H9 (cell line): ENCODE measurements around the gene COMMD1. TPM values are rescaled to one million over a fixed set of nuclear protein-coding genes. Genes with fewer than 3 reads are reported as not detected.

Source experiments
- DNase-seq: peaks from one replicate; pipeline ENCODE4 v3.0.0-alpha.2; 2017
- H2AFZ ChIP-seq: one replicate; pipeline ENCODE4 v1.6.1; 2013; ENCODE audit warnings: mild to moderate bottlenecking, low read length, control low read depth, moderate library complexity
- H2AK5ac ChIP-seq: 2 replicates; pipeline ENCODE4 v1.6.1; 2013; ENCODE audit warnings: low read length, control low read depth, mixed read lengths; ENCODE audit not compliant: insufficient read length
- H2BK120ac ChIP-seq: one replicate; pipeline ENCODE4 v1.6.1; 2013; ENCODE audit warnings: low read depth, mild to moderate bottlenecking, low read length, control low read depth, inconsistent platforms; ENCODE audit not compliant: poor library complexity, severe bottlenecking
- H2BK12ac ChIP-seq: 2 replicates; pipeline ENCODE4 v1.6.1; 2013; ENCODE audit warnings: low read length, control low read depth, mixed read lengths, low read depth; ENCODE audit not compliant: insufficient read length
- H2BK15ac ChIP-seq: 2 replicates; pipeline ENCODE4 v1.6.1; 2013; ENCODE audit warnings: low read depth, low read length, control low read depth
- H2BK20ac ChIP-seq: one replicate; pipeline ENCODE4 v1.6.1; 2013; ENCODE audit warnings: low read depth, mild to moderate bottlenecking, low read length, control low read depth, inconsistent platforms; ENCODE audit not compliant: poor library complexity, severe bottlenecking
- H2BK5ac ChIP-seq: 2 replicates; pipeline ENCODE4 v1.6.1; 2013; ENCODE audit warnings: low read length, control low read depth, mixed read lengths; ENCODE audit not compliant: insufficient read length
- H3K14ac ChIP-seq: 2 replicates; pipeline ENCODE4 v1.6.1; 2013; ENCODE audit warnings: low read length, control low read depth; ENCODE audit not compliant: insufficient read depth
- H3K18ac ChIP-seq: 2 replicates; pipeline ENCODE4 v1.6.1; 2013; ENCODE audit warnings: low read depth, mild to moderate bottlenecking, mixed read lengths, low read length, control low read depth; ENCODE audit not compliant: insufficient read length
- H3K23ac ChIP-seq: 2 replicates; pipeline ENCODE4 v1.6.1; 2013; ENCODE audit warnings: low read length, control low read depth, mixed read lengths, low read depth; ENCODE audit not compliant: insufficient read length
- H3K23me2 ChIP-seq: 2 replicates; pipeline ENCODE4 v1.6.1; 2013; ENCODE audit warnings: low read depth, mild to moderate bottlenecking, mixed read lengths, low read length, control low read depth; ENCODE audit not compliant: insufficient read length, poor library complexity, severe bottlenecking
- H3K27ac ChIP-seq: 2 replicates; pipeline ENCODE4 v1.5.1; 2013; ENCODE audit warnings: low read length, control low read depth, mixed read lengths, low read depth; ENCODE audit not compliant: insufficient read length
- H3K27me3 ChIP-seq: 2 replicates; pipeline ENCODE4 v1.6.1; 2013; ENCODE audit warnings: low read length, control low read depth, inconsistent platforms; ENCODE audit not compliant: insufficient read depth
- H3K4ac ChIP-seq: 2 replicates; pipeline ENCODE4 v1.6.1; 2013; ENCODE audit warnings: low read depth, mild to moderate bottlenecking, control low read depth, inconsistent platforms, low read length, moderate library complexity
- H3K4me1 ChIP-seq: 2 replicates; pipeline ENCODE4 v1.6.1; 2013; ENCODE audit warnings: low read length, control low read depth, inconsistent platforms; ENCODE audit not compliant: insufficient read depth
- H3K4me2 ChIP-seq: 2 replicates; pipeline ENCODE4 v1.6.1; 2013; ENCODE audit warnings: low read length, control low read depth, mixed read lengths; ENCODE audit not compliant: insufficient read length, insufficient read depth
- H3K56ac ChIP-seq: 2 replicates; pipeline ENCODE4 v1.6.1; 2013; ENCODE audit warnings: low read depth, mild to moderate bottlenecking, mixed read lengths, low read length, control low read depth; ENCODE audit not compliant: insufficient read length
- H3K79me1 ChIP-seq: 2 replicates; pipeline ENCODE4 v1.6.1; 2013; ENCODE audit warnings: low read depth, mild to moderate bottlenecking, moderate library complexity, low read length, control low read depth, inconsistent platforms; ENCODE audit not compliant: insufficient read depth, poor library complexity, severe bottlenecking
- H3K79me2 ChIP-seq: 2 replicates; pipeline ENCODE4 v1.6.1; 2013; ENCODE audit warnings: low read length, control low read depth, inconsistent platforms; ENCODE audit not compliant: insufficient read depth
- H3K9ac ChIP-seq: 2 replicates; pipeline ENCODE4 v1.6.1; 2013; ENCODE audit warnings: low read length, control low read depth, mixed read lengths; ENCODE audit not compliant: insufficient read length; ENCODE audit errors: extremely low read depth
- H3K9me3 ChIP-seq: one replicate; pipeline ENCODE4 v1.6.1; 2013; ENCODE audit warnings: low read depth, low read length, inconsistent platforms; ENCODE audit not compliant: control insufficient read depth
- H3T11ph ChIP-seq: one replicate; pipeline ENCODE4 v1.6.1; 2013; ENCODE audit warnings: mild to moderate bottlenecking, low read length, control low read depth, inconsistent platforms
- H4K20me1 ChIP-seq: one replicate; pipeline ENCODE4 v1.6.1; 2013; ENCODE audit not compliant: control insufficient read depth, insufficient read length, insufficient read depth
- H4K5ac ChIP-seq: 2 replicates; pipeline ENCODE4 v1.6.1; 2013; ENCODE audit warnings: low read depth, mild to moderate bottlenecking, mixed read lengths, low read length, control low read depth; ENCODE audit not compliant: insufficient read length
- H4K8ac ChIP-seq: replicated peaks from 2 replicates; pipeline ENCODE4 v1.6.1; 2013; ENCODE audit warnings: low read length, control low read depth, mixed read lengths, low read depth; ENCODE audit not compliant: insufficient read length
- H4K91ac ChIP-seq: 2 replicates; pipeline ENCODE4 v1.6.1; 2013; ENCODE audit warnings: low read depth, mild to moderate bottlenecking, moderate library complexity, mixed read lengths, low read length, control low read depth; ENCODE audit not compliant: insufficient read length
- H3K27ac Mint-ChIP-seq, 3 experiments: 2 replicates in 2 of 3; 3 replicates in 1 of 3; pipeline ENCODE4 v1.8.0; 2020 to 2021; ENCODE audit warnings: mixed read lengths in 3 of 3, mild to moderate bottlenecking in 1 of 3, moderate library complexity in 1 of 3
- H3K27me3 Mint-ChIP-seq: 2 replicates; pipeline ENCODE4 v1.8.0; 2021; ENCODE audit warnings: low read depth, mild to moderate bottlenecking, moderate library complexity, mixed read lengths
- H3K36me3 Mint-ChIP-seq, 3 experiments: 2 replicates in 2 of 3; 3 replicates in 1 of 3; pipeline ENCODE4 v1.8.0; 2020 to 2021; ENCODE audit warnings: low read depth in 3 of 3, mixed read lengths in 3 of 3; ENCODE audit not compliant: insufficient read depth in 1 of 3
- H3K4me1 Mint-ChIP-seq, 2 experiments: 2 replicates each; pipeline ENCODE4 v1.8.0; 2020; ENCODE audit warnings: mixed read lengths in 2 of 2
- H3K4me3 Mint-ChIP-seq, 2 experiments: 2 replicates in 1 of 2; 3 replicates in 1 of 2; pipeline ENCODE4 v1.8.0; 2020 to 2021; ENCODE audit warnings: mild to moderate bottlenecking in 2 of 2, mixed read lengths in 2 of 2, moderate library complexity in 1 of 2
- H3K9me3 Mint-ChIP-seq, 2 experiments: 2 replicates in 1 of 2; 3 replicates in 1 of 2; pipeline ENCODE4 v1.8.0; 2020; ENCODE audit warnings: mild to moderate bottlenecking in 2 of 2, mixed read lengths in 2 of 2, moderate library complexity in 1 of 2
- WGBS: extraction: QIAGEN DNeasy Blood & Tissue Kit; methylation state at CpG from one replicate; pipeline ENCODE4 v1.1.7; 2013; ENCODE audit warnings: missing lambda C conversion rate, low lambda C conversion rate, mixed read lengths; ENCODE audit not compliant: insufficient read length; ENCODE audit errors: extremely low coverage; 5-methylcytosine and 5-hydroxymethylcytosine counted together
- total RNA-seq: library from RNA; stranded (reverse); gene quantifications from 2 replicates; pipeline ENCODE4 v1.2.1, GENCODE V29; 2021
- TF ChIP-seq, protein P1 (sequence below): fragments of 200-600 bp; sonication (generic); conservative IDR thresholded peaks from 3 replicates; pipeline ENCODE4 v1.8.0; 2021; ENCODE audit warnings: antibody characterized with exemption, mild to moderate bottlenecking

The COMMD1 gene
- total RNA-seq, 1 experiment from 2014 or later: 31.5 TPM

DNA sequence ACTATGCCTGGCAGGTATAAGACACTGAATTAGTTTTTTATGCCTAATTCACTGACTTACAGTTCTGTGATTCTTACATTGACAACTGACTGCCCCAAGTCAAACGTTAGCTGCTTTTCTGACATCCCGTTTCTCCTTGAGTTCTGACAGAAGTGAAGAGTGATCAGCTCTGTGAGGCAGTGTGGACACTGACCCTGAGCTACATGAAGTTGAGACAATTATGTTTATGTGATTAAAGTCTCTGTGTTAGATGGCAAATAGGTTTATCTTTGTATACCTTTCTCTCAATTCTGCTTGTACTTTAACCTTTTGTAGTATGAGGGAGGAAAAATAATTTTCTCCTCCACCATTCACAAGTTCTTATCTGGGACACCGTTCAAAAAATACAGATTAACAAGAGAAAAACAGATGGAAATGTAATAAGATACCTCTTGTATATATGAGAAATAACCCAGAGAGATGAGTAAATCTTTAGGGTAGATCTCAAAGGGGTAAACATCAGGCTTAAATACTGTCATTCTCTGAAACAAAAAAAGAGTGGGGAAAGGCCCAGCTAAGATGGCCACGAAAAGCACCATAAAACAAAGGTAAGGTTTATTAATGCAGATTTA is 205.0 kb downstream of the COMMD1 start:
- peaks cover 10% of the 10 kb centered on the region; the same call in 1 of the 2 replicates for H3K4me1 ChIP-seq
- Mint-ChIP-seq H3K27ac (peak overlapping the region in 1 of 3 experiments; percentile 9; a peak in 1 of 7 replicates), H3K27me3 (no peaks in the 10 kb centered on the region), H3K36me3 (no peaks in the 10 kb centered on the region), H3K4me1 (peaks cover 35 to 42% of the 10 kb centered on the region in 2 experiments), H3K4me3 (no peak overlapping the region), H3K9me3 (no peaks in the 10 kb centered on the region)
- no peak for DNase-seq
- H4K8ac ChIP-seq: no peak overlapping the region
- H2BK15ac ChIP-seq: no peak overlapping the region
- H3K27ac ChIP-seq: no peak overlapping the region
- no peak overlapping the region for H3K4ac ChIP-seq
- no peak overlapping the region for H3T11ph ChIP-seq
- no peak overlapping the region for H3K4me2 ChIP-seq
- H3K18ac ChIP-seq: no peak overlapping the region
- H4K5ac ChIP-seq: no peak overlapping the region
- no peak overlapping the region for H2AFZ ChIP-seq
- no peak overlapping the region for H3K9ac ChIP-seq
- WGBS: no CpG with 5 or more reads among the region's 4 CpGs
- H2BK12ac ChIP-seq: no peak overlapping the region
- H3K23me2 ChIP-seq: no peaks in the 10 kb centered on the region
- no peak overlapping the region for H3K56ac ChIP-seq
- H4K91ac ChIP-seq: no peak overlapping the region
- H3K79me1 ChIP-seq: no peaks in the 10 kb centered on the region
- no peaks in the 10 kb centered on the region for H3K27me3 ChIP-seq
- H3K14ac ChIP-seq: no peak overlapping the region
- no peak overlapping the region for H3K23ac ChIP-seq
- no peak overlapping the region for H2BK120ac ChIP-seq
- TF ChIP-seq, protein P1, sequence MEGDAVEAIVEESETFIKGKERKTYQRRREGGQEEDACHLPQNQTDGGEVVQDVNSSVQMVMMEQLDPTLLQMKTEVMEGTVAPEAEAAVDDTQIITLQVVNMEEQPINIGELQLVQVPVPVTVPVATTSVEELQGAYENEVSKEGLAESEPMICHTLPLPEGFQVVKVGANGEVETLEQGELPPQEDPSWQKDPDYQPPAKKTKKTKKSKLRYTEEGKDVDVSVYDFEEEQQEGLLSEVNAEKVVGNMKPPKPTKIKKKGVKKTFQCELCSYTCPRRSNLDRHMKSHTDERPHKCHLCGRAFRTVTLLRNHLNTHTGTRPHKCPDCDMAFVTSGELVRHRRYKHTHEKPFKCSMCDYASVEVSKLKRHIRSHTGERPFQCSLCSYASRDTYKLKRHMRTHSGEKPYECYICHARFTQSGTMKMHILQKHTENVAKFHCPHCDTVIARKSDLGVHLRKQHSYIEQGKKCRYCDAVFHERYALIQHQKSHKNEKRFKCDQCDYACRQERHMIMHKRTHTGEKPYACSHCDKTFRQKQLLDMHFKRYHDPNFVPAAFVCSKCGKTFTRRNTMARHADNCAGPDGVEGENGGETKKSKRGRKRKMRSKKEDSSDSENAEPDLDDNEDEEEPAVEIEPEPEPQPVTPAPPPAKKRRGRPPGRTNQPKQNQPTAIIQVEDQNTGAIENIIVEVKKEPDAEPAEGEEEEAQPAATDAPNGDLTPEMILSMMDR: no peak
- no peaks in the 10 kb centered on the region for H4K20me1 ChIP-seq
- no peak overlapping the region for H2BK5ac ChIP-seq
- no peaks in the 10 kb centered on the region for H3K79me2 ChIP-seq
- H2BK20ac ChIP-seq: no peak overlapping the region
- no peaks in the 10 kb centered on the region for H3K9me3 ChIP-seq
- no peak overlapping the region for H2AK5ac ChIP-seq
